IPS-18a (cell line): Measurements from ENCODE around the gene LYRM7.
"Not testable (repeated sequence)": the region's sequence is repeated elsewhere in the genome, so short reads cannot be mapped to it uniquely, and the experiment has no call there.

Experiments
- H3K27ac ChIP-seq: one replicate; pipeline ENCODE4 v1.5.1; 2013; ENCODE audit warnings: low read length
- H3K27me3 ChIP-seq: one replicate; pipeline ENCODE4 v1.6.1; 2013; ENCODE audit warnings: mild to moderate bottlenecking, low read length; ENCODE audit not compliant: control insufficient read depth, insufficient read depth
- H3K36me3 ChIP-seq: one replicate; pipeline ENCODE4 v1.6.1; 2013; ENCODE audit warnings: low read depth, low read length; ENCODE audit not compliant: control insufficient read depth
- H3K4me1 ChIP-seq: one replicate; pipeline ENCODE4 v1.6.1; 2013; ENCODE audit warnings: low read depth, low read length; ENCODE audit not compliant: control insufficient read depth
- H3K4me3 ChIP-seq: one replicate; pipeline ENCODE4 v1.5.1; 2013; ENCODE audit warnings: low read length
- H3K9ac ChIP-seq: one replicate; pipeline ENCODE4 v1.6.1; 2013; ENCODE audit warnings: mild to moderate bottlenecking, low read length, moderate library complexity
- H3K9me3 ChIP-seq: one replicate; pipeline ENCODE4 v1.6.1; 2013; ENCODE audit warnings: low read depth, low read length; ENCODE audit not compliant: control insufficient read depth

The LYRM7 gene

GRCh38 chr5:131170540-131171275, at the start of gene LYRM7:
TSS of gene LYRM7 (plus strand) at chr5:131170944. CDS start at chr5:131171021, 77 bp downstream.
- Histone ChIP-seq H3K4me3 (peak within 1 kb of the TSS; percentile 90), H3K9me3 (no peaks in the 10 kb centered on the region), H3K36me3 (no peaks in the 10 kb centered on the region), H3K27ac (peak within 1 kb of the TSS; percentile 91), H3K9ac (peak within 1 kb of the TSS; percentile 93), H3K4me1 (peaks cover 7% of the 10 kb centered on the region), H3K27me3 (no peaks in the 10 kb centered on the region)

GRCh38 chr5:131127244-131127643, 43.5 kb upstream of the LYRM7 start:
- H3K9me3 ChIP-seq, H3K4me3 ChIP-seq: not testable (repeated sequence)

GRCh38 chr5:131129306-131129705, 41.4 kb upstream of the LYRM7 start:
- Histone ChIP-seq H3K27ac (no peak overlapping the region), H3K9ac (no peak overlapping the region), H3K27me3 (no peaks in the 10 kb centered on the region), H3K4me1 (no peaks in the 10 kb centered on the region), H3K4me3 (no peak overlapping the region), H3K36me3 (no peaks in the 10 kb centered on the region), H3K9me3 (peaks cover 6% of the 10 kb centered on the region)

More at GRCh38 chr5:131127244-131127643, 43.5 kb upstream of the LYRM7 start:
- H3K27me3 ChIP-seq, H3K4me1 ChIP-seq, H3K27ac ChIP-seq, H3K36me3 ChIP-seq, H3K9ac ChIP-seq: not testable (repeated sequence)

- not testable (repeated sequence) for H3K9ac ChIP-seq, H3K27me3 ChIP-seq, H3K9me3 ChIP-seq, H3K4me3 ChIP-seq, H3K27ac ChIP-seq, H3K36me3 ChIP-seq, H3K4me1 ChIP-seq
These were observed 37.7 kb upstream of the LYRM7 start for GRCh38 chr5:131133091-131133490.

- not testable (repeated sequence) for H3K9me3 ChIP-seq, H3K27me3 ChIP-seq, H3K4me1 ChIP-seq, H3K36me3 ChIP-seq, H3K4me3 ChIP-seq, H3K9ac ChIP-seq, H3K27ac ChIP-seq
These were observed 32.3 kb upstream of the LYRM7 start for GRCh38 chr5:131138406-131138805.

GRCh38 chr5:131139321-131139720, 31.4 kb upstream of the LYRM7 start:
- Histone ChIP-seq H3K9me3 (no peaks in the 10 kb centered on the region), H3K27me3 (no peaks in the 10 kb centered on the region), H3K4me3 (no peak overlapping the region), H3K27ac (no peak overlapping the region), H3K9ac (no peak overlapping the region), H3K4me1 (no peaks in the 10 kb centered on the region), H3K36me3 (no peaks in the 10 kb centered on the region)

GRCh38 chr5:131142970-131143617, 27.6 kb upstream of the LYRM7 start:
- Histone ChIP-seq H3K4me1 (no peaks in the 10 kb centered on the region), H3K9ac (no peak overlapping the region), H3K27me3 (no peaks in the 10 kb centered on the region), H3K27ac (no peak overlapping the region), H3K4me3 (no peak overlapping the region), H3K9me3 (no peaks in the 10 kb centered on the region), H3K36me3 (no peaks in the 10 kb centered on the region)

- no peak overlapping the region for H3K27ac ChIP-seq
- H3K36me3 ChIP-seq: no peaks in the 10 kb centered on the region
These were observed 23.5 kb upstream of the LYRM7 start for GRCh38 chr5:131147258-131147657.

GRCh38 chr5:131148835-131149234, 21.9 kb upstream of the LYRM7 start:
- H3K27ac ChIP-seq: no peak overlapping the region

More at GRCh38 chr5:131147258-131147657, 23.5 kb upstream of the LYRM7 start:
- Histone ChIP-seq H3K4me1 (no peaks in the 10 kb centered on the region), H3K27me3 (no peaks in the 10 kb centered on the region), H3K4me3 (no peak overlapping the region), H3K9me3 (no peaks in the 10 kb centered on the region), H3K9ac (no peak overlapping the region)

GRCh38 chr5:131150408-131150807, 20.3 kb upstream of the LYRM7 start:
- Histone ChIP-seq H3K4me1 (no peaks in the 10 kb centered on the region), H3K4me3 (no peak overlapping the region), H3K36me3 (no peaks in the 10 kb centered on the region), H3K9ac (no peak overlapping the region), H3K27ac (no peak overlapping the region), H3K27me3 (no peaks in the 10 kb centered on the region), H3K9me3 (no peaks in the 10 kb centered on the region)

More at GRCh38 chr5:131148835-131149234, 21.9 kb upstream of the LYRM7 start:
- Histone ChIP-seq H3K27me3 (no peaks in the 10 kb centered on the region), H3K4me1 (no peaks in the 10 kb centered on the region), H3K9me3 (no peaks in the 10 kb centered on the region), H3K4me3 (no peak overlapping the region), H3K9ac (no peak overlapping the region), H3K36me3 (no peaks in the 10 kb centered on the region)

GRCh38 chr5:131151216-131151615, 19.5 kb upstream of the LYRM7 start:
- Histone ChIP-seq H3K36me3 (no peaks in the 10 kb centered on the region), H3K4me1 (no peaks in the 10 kb centered on the region), H3K27ac (no peak overlapping the region), H3K9me3 (no peaks in the 10 kb centered on the region), H3K27me3 (no peaks in the 10 kb centered on the region), H3K4me3 (no peak overlapping the region), H3K9ac (no peak overlapping the region)

GRCh38 chr5:131156385-131156784, 14.4 kb upstream of the LYRM7 start:
- Histone ChIP-seq H3K36me3 (peaks cover 25% of the 10 kb centered on the region), H3K9me3 (no peaks in the 10 kb centered on the region), H3K27me3 (no peaks in the 10 kb centered on the region), H3K4me3 (no peak overlapping the region), H3K9ac (no peak overlapping the region), H3K4me1 (no peaks in the 10 kb centered on the region), H3K27ac (no peak overlapping the region)
